OCI-LY1 (cell line): ENCODE results near the gene INAVA.

Source experiments
- H2AFZ ChIP-seq: fragments of 200-600 bp; sonication (generic), shearing (Covaris generic); 2 replicates; pipeline ENCODE4 v1.6.0; 2014; ENCODE audit warnings: antibody characterized with exemption, mild to moderate bottlenecking, low read length
- H3F3A ChIP-seq: fragments of 200-600 bp; sonication (generic), shearing (Covaris generic); 2 replicates; pipeline ENCODE4 v1.6.0; 2014; ENCODE audit warnings: mild to moderate bottlenecking, antibody characterized with exemption, low read length, moderate library complexity; ENCODE audit not compliant: insufficient read depth
- H3K27ac ChIP-seq: fragments of 200-600 bp; sonication (generic); 2 replicates; pipeline ENCODE4 v1.5.1; 2014; ENCODE audit warnings: low read length, mixed run types, mild to moderate bottlenecking, low read depth; ENCODE audit not compliant: poor library complexity, severe bottlenecking
- H3K27me3 ChIP-seq: fragments of 200-600 bp; sonication (generic); 2 replicates; pipeline ENCODE4 v1.6.0; 2014; ENCODE audit warnings: antibody characterized with exemption, mild to moderate bottlenecking, low read length, moderate library complexity; ENCODE audit not compliant: insufficient read depth
- H3K36me3 ChIP-seq: fragments of 200-600 bp; sonication (generic); 2 replicates; pipeline ENCODE4 v1.6.1; 2014; ENCODE audit warnings: mild to moderate bottlenecking, antibody characterized with exemption, low read length, moderate library complexity, mixed read lengths; ENCODE audit not compliant: insufficient read depth
- H3K4me1 ChIP-seq: fragments of 200-600 bp; sonication (generic); 2 replicates; pipeline ENCODE4 v1.5.1; 2014; ENCODE audit warnings: mild to moderate bottlenecking, low read length, moderate library complexity; ENCODE audit not compliant: insufficient read depth, severe bottlenecking
- H3K4me2 ChIP-seq: fragments of 200-600 bp; sonication (generic), shearing (Covaris generic); 2 replicates; pipeline ENCODE4 v1.6.1; 2014; ENCODE audit warnings: low read length
- H3K4me3 ChIP-seq: fragments of 200-600 bp; sonication (generic); 2 replicates; pipeline ENCODE4 v1.5.1; 2014; ENCODE audit warnings: low read length, low read depth, mild to moderate bottlenecking, mixed read lengths; ENCODE audit not compliant: poor library complexity, severe bottlenecking
- H3K79me2 ChIP-seq: fragments of 200-600 bp; shearing (Covaris generic); 2 replicates; pipeline ENCODE4 v1.6.1; 2016; ENCODE audit warnings: mixed run types, low read length, mixed read lengths; ENCODE audit not compliant: insufficient read depth
- H3K9ac ChIP-seq: fragments of 200-600 bp; sonication (generic), shearing (Covaris generic); 2 replicates; pipeline ENCODE4 v1.6.1; 2014; ENCODE audit warnings: mild to moderate bottlenecking, low read length, mixed read lengths
- H3K9me2 ChIP-seq: fragments of 200-600 bp; sonication (generic), shearing (Covaris generic); 2 replicates; pipeline ENCODE4 v1.6.1; 2014; ENCODE audit warnings: low read depth, mild to moderate bottlenecking, low read length, mixed read lengths
- H3K9me3 ChIP-seq: fragments of 200-600 bp; shearing (Covaris generic); 2 replicates; pipeline ENCODE4 v1.6.1; 2014; ENCODE audit warnings: low read length, mixed read lengths
- H4K20me1 ChIP-seq: fragments of 200-600 bp; sonication (generic), shearing (Covaris generic); 2 replicates; pipeline ENCODE4 v1.6.0; 2016; ENCODE audit warnings: mild to moderate bottlenecking, low read length; ENCODE audit not compliant: insufficient read depth
- CTCF ChIP-seq: fragments of 200-600 bp; sonication (generic), shearing (Covaris generic); IDR thresholded peaks from 2 replicates; pipeline ENCODE4 v1.5.1; 2017; ENCODE audit warnings: mild to moderate bottlenecking, antibody characterized with exemption, low read length, moderate library complexity, mixed read lengths
- EZH2 ChIP-seq: fragments of 200-600 bp; sonication (generic), shearing (Covaris generic); IDR thresholded peaks from 2 replicates; pipeline ENCODE4 v1.8.0; 2017; ENCODE audit warnings: borderline replicate concordance, mixed run types, mild to moderate bottlenecking, antibody characterized with exemption, low read length, moderate library complexity, mixed read lengths

Gene INAVA

GRCh38 chr1:200875416-200875815, 19.3 kb upstream of the INAVA start:
- H3K36me3 ChIP-seq = no peaks in the 10 kb centered on the region
- TF ChIP-seq EZH2 (no peak), CTCF (no peak)
- H3K4me1 ChIP-seq = no peaks in the 10 kb centered on the region
- no peaks in the 10 kb centered on the region for H3K9me2 ChIP-seq
- H3K27ac ChIP-seq = no peak overlapping the region
- H4K20me1 ChIP-seq = no peaks in the 10 kb centered on the region
- H3K79me2 ChIP-seq = no peaks in the 10 kb centered on the region
- no peaks in the 10 kb centered on the region for H3F3A ChIP-seq
- no peak overlapping the region for H3K4me2 ChIP-seq
- H2AFZ ChIP-seq = no peak overlapping the region
- H3K4me3 ChIP-seq = no peak overlapping the region
- H3K27me3 ChIP-seq = peaks cover 6% of the 10 kb centered on the region
- H3K9me3 ChIP-seq = no peaks in the 10 kb centered on the region
- no peak overlapping the region for H3K9ac ChIP-seq

GRCh38 chr1:200877010-200877409, 17.7 kb upstream of the INAVA start:
- Histone ChIP-seq H3F3A (no peaks in the 10 kb centered on the region), H3K9me3 (no peaks in the 10 kb centered on the region), H3K79me2 (no peaks in the 10 kb centered on the region), H4K20me1 (no peaks in the 10 kb centered on the region), H3K27me3 (peaks cover 7% of the 10 kb centered on the region), H3K27ac (no peak overlapping the region), H2AFZ (no peak overlapping the region), H3K4me2 (no peak overlapping the region), H3K9ac (no peak overlapping the region), H3K4me1 (no peaks in the 10 kb centered on the region), H3K9me2 (no peaks in the 10 kb centered on the region), H3K4me3 (no peak overlapping the region), H3K36me3 (no peaks in the 10 kb centered on the region)
- TF ChIP-seq EZH2 (no peak), CTCF (no peak)

GRCh38 chr1:200877839-200878551, 16.7 kb upstream of the INAVA start:
- Histone ChIP-seq H3K9me3 (no peaks in the 10 kb centered on the region), H3K27me3 (peaks cover 7% of the 10 kb centered on the region), H3K4me2 (no peak overlapping the region), H3K9ac (no peak overlapping the region), H3K9me2 (no peaks in the 10 kb centered on the region), H3K79me2 (no peaks in the 10 kb centered on the region), H3K27ac (no peak overlapping the region), H2AFZ (no peak overlapping the region), H3K4me1 (no peaks in the 10 kb centered on the region), H3K36me3 (no peaks in the 10 kb centered on the region), H3K4me3 (no peak overlapping the region), H3F3A (no peaks in the 10 kb centered on the region), H4K20me1 (no peaks in the 10 kb centered on the region)
- TF ChIP-seq EZH2 (no peak), CTCF (no peak)
